Kidney (tissue), 14 donors: Measurements from ENCODE around the gene PSME2. TPM values are rescaled to one million over a fixed set of nuclear protein-coding genes. Genes with fewer than 3 reads are reported as not detected.
A peak's percentile ranks its signal among the peaks of the same experiment; 100 is the strongest.

Experiments used
- DNase-seq, 5 donors: peaks; one replicate each; pipeline ENCODE4 v3.0.0-alpha.2; 2013 to 2020
- FAIRE-seq: peaks from 2 replicates; lab custom pipeline; 2012; peaks lifted over from hg19 to GRCh38; lab: Jason Lieb, UNC
- H3K27ac ChIP-seq, 2 donors: one replicate each; pipeline ENCODE4 v1.7.0; 2013; ENCODE audit warnings: low read depth in 2 of 2, low read length in 2 of 2, inconsistent platforms in 1 of 2
- H3K27me3 ChIP-seq: one replicate; pipeline ENCODE4 v1.7.1; 2013; ENCODE audit warnings: low read length, inconsistent platforms; ENCODE audit not compliant: control insufficient read depth, insufficient read depth
- H3K36me3 ChIP-seq, 3 donors: one replicate each; pipeline versions ENCODE4 v1.7.0 to v1.7.1; 2013; ENCODE audit warnings: low read length in 3 of 3, control low read depth in 1 of 3, inconsistent platforms in 1 of 3; ENCODE audit not compliant: insufficient read depth in 3 of 3, control insufficient read depth in 2 of 3
- H3K4me1 ChIP-seq, 3 donors: one replicate each; pipeline versions ENCODE4 v1.7.0 to v1.7.1; 2013; ENCODE audit warnings: low read length in 3 of 3, inconsistent platforms in 1 of 3, low read depth in 1 of 3; ENCODE audit not compliant: control insufficient read depth in 2 of 3, insufficient read depth in 2 of 3
- H3K4me3 ChIP-seq, 3 donors: one replicate each; pipeline versions ENCODE4 v1.7.0 to v1.8.1; 2013; ENCODE audit warnings: low read length in 3 of 3, control low read depth in 1 of 3, inconsistent platforms in 1 of 3
- H3K9ac ChIP-seq, 3 donors: one replicate each; pipeline versions ENCODE4 v1.7.0 to v1.7.1; 2013; ENCODE audit warnings: low read length in 3 of 3, control low read depth in 1 of 3, inconsistent platforms in 1 of 3
- H3K9me3 ChIP-seq, 3 donors: one replicate each; pipeline versions ENCODE4 v1.7.0 to v1.7.1; 2013; ENCODE audit warnings: low read length in 3 of 3, control low read depth in 1 of 3, inconsistent platforms in 1 of 3; ENCODE audit not compliant: control insufficient read depth in 2 of 3, insufficient read depth in 1 of 3
- CTCF ChIP-seq: IDR thresholded peaks from 3 replicates; pipeline ENCODE4 v1.5.1; 2012; ENCODE audit warnings: mild to moderate bottlenecking, moderate library complexity, borderline replicate concordance; ENCODE audit not compliant: insufficient read depth; ENCODE audit errors: extremely low read depth
- intact Hi-C: fragments of 100-400 bp; cut with DNase I; formaldehyde crosslinking; loops from one replicate; pipeline ENCODE4 v1.11.1; 2022
- polyA plus RNA-seq: library from polyadenylated mRNA; stranded (reverse); fragments of 350-450 nt; fragmentation: Illumina TruSeq; extraction: RNeasy Lipid Tissue Mini Kit (QIAGEN cat#74804); gene quantifications from one replicate; pipeline ENCODE4 v1.2.3, GENCODE V29; 2014; ENCODE audit warnings: low read depth, low replicate concordance; ENCODE audit not compliant: insufficient read depth
- total RNA-seq: library from RNA; stranded (reverse); fragmentation: NEBNext Ultra II Directional; extraction: Animal tissue kit (Norgen Biotek cat#: 25700); gene quantifications from one replicate; pipeline ENCODE4 v1.2.1, GENCODE V29; 2021
- donor health status: control.
- donor health status: control.
- donor health status: control.
- donor health status: control.
- donor health status: control.
- donor health status: DM: yes; HTN: yes; CAD: no.
- donor health status: Normal renal cell carcinoma (clear cell type).

Gene PSME2
- total and polyA plus RNA-seq, 2 donors from 2014 or later: 148 to 289 TPM

GRCh38 chr14:24155100-24155499, 8.7 kb upstream of the PSME2 start:
- no peak overlapping the region for H3K9ac ChIP-seq
- H3K4me3 ChIP-seq: no peak overlapping the region
- intact Hi-C loops: no loop called here
- no peaks in the 10 kb centered on the region for H3K27me3 ChIP-seq
- H3K9me3 ChIP-seq: no peaks in the 10 kb centered on the region
- no peaks in the 10 kb centered on the region for H3K4me1 ChIP-seq
- peaks cover 6 to 66% (median 52%) of the 10 kb centered on the region in 3 donors for H3K36me3 ChIP-seq
- H3K27ac ChIP-seq: no peak overlapping the region
- FAIRE-seq: no peak
- TF ChIP-seq CTCF: no peak
- peak in 1 of 5 donors; percentile 40 for DNase-seq

GRCh38 chr14:24151404-24152080, 5.1 kb upstream of the PSME2 start:
- peaks cover 0 to 7% (median 0%) of the 10 kb centered on the region in 3 donors for H3K4me1 ChIP-seq
- no peak overlapping the region for H3K4me3 ChIP-seq
- no peak overlapping the region for H3K27ac ChIP-seq
- H3K9me3 ChIP-seq: no peaks in the 10 kb centered on the region
- peaks cover 7 to 50% (median 46%) of the 10 kb centered on the region in 3 donors for H3K36me3 ChIP-seq
- H3K27me3 ChIP-seq: no peaks in the 10 kb centered on the region
- intact Hi-C loops: no loop called here
- FAIRE-seq (no peak), DNase-seq (peak in 1 of 5 donors; percentile 63)
- H3K9ac ChIP-seq: no peak overlapping the region
- TF ChIP-seq CTCF: no peak

- DNase-seq: peak in 1 of 5 donors; percentile 41
- TF ChIP-seq CTCF: no peak
These were observed 4.6 kb upstream of the PSME2 start for GRCh38 chr14:24150993-24151392.

More at GRCh38 chr14:24150993-24151392, 4.6 kb upstream of the PSME2 start:
- Histone ChIP-seq H3K4me3 (no peak overlapping the region), H3K9me3 (no peaks in the 10 kb centered on the region), H3K27ac (no peak overlapping the region), H3K4me1 (peaks cover 0 to 9% (median under 1%) of the 10 kb centered on the region in 3 donors), H3K36me3 (peaks cover 7 to 50% (median 44%) of the 10 kb centered on the region in 3 donors), H3K27me3 (no peaks in the 10 kb centered on the region), H3K9ac (no peak overlapping the region)
- intact Hi-C loops: no loop called here
- FAIRE-seq: no peak
